ENCODE measurements around the gene STMN3.

DNA sequence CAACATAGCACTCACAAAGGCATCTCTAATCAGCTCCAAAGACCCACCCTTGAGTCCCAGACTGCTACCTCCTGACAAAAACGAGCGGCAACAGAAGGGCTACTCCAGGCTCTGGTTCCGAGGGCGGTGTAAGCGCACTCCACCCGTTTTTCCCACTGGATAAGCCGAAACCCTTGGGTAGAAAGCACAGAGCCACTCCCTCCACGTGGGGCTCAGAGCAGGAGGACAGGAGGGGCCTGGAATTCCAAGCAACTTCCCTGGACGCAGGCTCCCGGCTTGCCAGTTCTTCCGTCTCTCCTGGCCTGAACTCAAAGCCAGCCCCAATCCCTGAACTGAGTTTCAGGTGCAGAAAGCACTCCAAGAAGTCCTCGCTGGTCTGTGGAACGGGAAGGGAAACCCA is 33.7 kb downstream of the STMN3 start:
- TF ChIP-seq, protein P1, sequence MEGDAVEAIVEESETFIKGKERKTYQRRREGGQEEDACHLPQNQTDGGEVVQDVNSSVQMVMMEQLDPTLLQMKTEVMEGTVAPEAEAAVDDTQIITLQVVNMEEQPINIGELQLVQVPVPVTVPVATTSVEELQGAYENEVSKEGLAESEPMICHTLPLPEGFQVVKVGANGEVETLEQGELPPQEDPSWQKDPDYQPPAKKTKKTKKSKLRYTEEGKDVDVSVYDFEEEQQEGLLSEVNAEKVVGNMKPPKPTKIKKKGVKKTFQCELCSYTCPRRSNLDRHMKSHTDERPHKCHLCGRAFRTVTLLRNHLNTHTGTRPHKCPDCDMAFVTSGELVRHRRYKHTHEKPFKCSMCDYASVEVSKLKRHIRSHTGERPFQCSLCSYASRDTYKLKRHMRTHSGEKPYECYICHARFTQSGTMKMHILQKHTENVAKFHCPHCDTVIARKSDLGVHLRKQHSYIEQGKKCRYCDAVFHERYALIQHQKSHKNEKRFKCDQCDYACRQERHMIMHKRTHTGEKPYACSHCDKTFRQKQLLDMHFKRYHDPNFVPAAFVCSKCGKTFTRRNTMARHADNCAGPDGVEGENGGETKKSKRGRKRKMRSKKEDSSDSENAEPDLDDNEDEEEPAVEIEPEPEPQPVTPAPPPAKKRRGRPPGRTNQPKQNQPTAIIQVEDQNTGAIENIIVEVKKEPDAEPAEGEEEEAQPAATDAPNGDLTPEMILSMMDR (IDR thresholded peaks at IDR 0.05), result no peak
- TF ChIP-seq POLR2A (IDR thresholded peaks at IDR 0.05), result no peak
